ENCODE results near the gene SPATA3. TPM values are rescaled to one million over a fixed set of nuclear protein-coding genes. Genes with fewer than 3 reads are reported as not detected.

The SPATA3 gene
- total and polyA plus RNA-seq, 2 of the 13 experiments (the other 11 are each of a cell fraction or from before 2014, with no cell fraction given): not detected

GRCh38 chr2:231041061-231041689, 45.3 kb downstream of the SPATA3 start:
- ATAC-seq (no peak), FAIRE-seq (no peak), DNase-seq (ENCODE audit: low spot score) (no peak)
- Histone ChIP-seq H3K4me1 (ENCODE audit: insufficient read depth, low read length) (peaks cover 61% of the 10 kb centered on the region), H3K4me2 (ENCODE audit: low read depth, low read length) (no peak overlapping the region; the same call in 1 of the 2 replicates), H4K20me1 (ENCODE audit: insufficient read depth, low read length) (peaks cover 6% of the 10 kb centered on the region; the same call in 1 of the 2 replicates), H3K4me3 (replicated peaks in 1 of 3; ENCODE audit: insufficient read depth in 1 of 3, low read depth in 2 of 3, low read length in 3 of 3) (no peak overlapping the region), H3K36me3 (replicated peaks in 1 of 2; ENCODE audit: control insufficient read depth in 1 of 2, insufficient read depth in 2 of 2, low read length in 2 of 2) (peaks cover 12 to 27% of the 10 kb centered on the region in 2 experiments), H3K27ac (ENCODE audit: extremely low read length, insufficient read depth, low read length) (peak overlapping the region; percentile 62), H3K79me2 (ENCODE audit: insufficient read depth, low read length) (peaks cover 35% of the 10 kb centered on the region), H3K27me3 (ENCODE audit: control insufficient read depth in 1 of 2, insufficient read depth in 2 of 2, low read length in 2 of 2) (no peaks in the 10 kb centered on the region; a peak in 1 of 5 replicates), H3K9me3 (ENCODE audit: low read length) (no peaks in the 10 kb centered on the region), H2AFZ (ENCODE audit: low read length) (no peak overlapping the region), H3K9ac (ENCODE audit: insufficient read depth, low read depth, low read length) (no peak overlapping the region)
- intact Hi-C loops (cut with micrococcal nuclease; ENCODE audit: unreplicated experiment) (loop anchor here (10.0 kb wide), 1 partner anchor 664 kb away; the partner anchor contains the start of gene PTMA), in situ Hi-C loops (cut with HindIII; ENCODE audit: extremely low pct_ligation_motif_present, low pct_unique_long_range_greater_than_20kb) (no loop called here)
- POLR2A ChIA-PET: interaction anchor here (8.5 kb wide), 1 partner anchor 9 kb away, joined by 399 read pairs; no protein-coding TSS in a partner anchor
- no TSS peak for BruUV-seq (replicated peaks)
- WGBS (ENCODE audit: low lambda C conversion rate): 92% methylated on average over 8 of the region's 8 CpGs
- CTCF ChIA-PET (ENCODE audit: low intra/inter-chr PET ratio, low total read pairs): no interaction called here
- TF ChIP-seq, protein P1, sequence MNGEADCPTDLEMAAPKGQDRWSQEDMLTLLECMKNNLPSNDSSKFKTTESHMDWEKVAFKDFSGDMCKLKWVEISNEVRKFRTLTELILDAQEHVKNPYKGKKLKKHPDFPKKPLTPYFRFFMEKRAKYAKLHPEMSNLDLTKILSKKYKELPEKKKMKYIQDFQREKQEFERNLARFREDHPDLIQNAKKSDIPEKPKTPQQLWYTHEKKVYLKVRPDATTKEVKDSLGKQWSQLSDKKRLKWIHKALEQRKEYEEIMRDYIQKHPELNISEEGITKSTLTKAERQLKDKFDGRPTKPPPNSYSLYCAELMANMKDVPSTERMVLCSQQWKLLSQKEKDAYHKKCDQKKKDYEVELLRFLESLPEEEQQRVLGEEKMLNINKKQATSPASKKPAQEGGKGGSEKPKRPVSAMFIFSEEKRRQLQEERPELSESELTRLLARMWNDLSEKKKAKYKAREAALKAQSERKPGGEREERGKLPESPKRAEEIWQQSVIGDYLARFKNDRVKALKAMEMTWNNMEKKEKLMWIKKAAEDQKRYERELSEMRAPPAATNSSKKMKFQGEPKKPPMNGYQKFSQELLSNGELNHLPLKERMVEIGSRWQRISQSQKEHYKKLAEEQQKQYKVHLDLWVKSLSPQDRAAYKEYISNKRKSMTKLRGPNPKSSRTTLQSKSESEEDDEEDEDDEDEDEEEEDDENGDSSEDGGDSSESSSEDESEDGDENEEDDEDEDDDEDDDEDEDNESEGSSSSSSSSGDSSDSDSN (CRISPR knock-in tag; IDR thresholded peaks at IDR 0.05): no peak
- TF ChIP-seq ZNF251 (CRISPR knock-in tag; IDR thresholded peaks at IDR 0.05) (no peak), ZNF383 (CRISPR knock-in tag; IDR thresholded peaks at IDR 0.05; ENCODE audit: borderline replicate concordance) (no peak), SRF (IDR thresholded peaks at IDR 0.05; ENCODE audit: low read depth, low read length) (no peak), ZNF850 (CRISPR knock-in tag; conservative IDR thresholded peaks at IDR 0.05) (no peak), KIAA2018 (CRISPR knock-in tag; IDR thresholded peaks at IDR 0.05; ENCODE audit: borderline replicate concordance) (no peak), ATF7 (IDR thresholded peaks at IDR 0.05) (no peak), ATF7 (CRISPR knock-in tag; IDR thresholded peaks at IDR 0.05) (no peak)
- TF ChIP-seq, protein P2, sequence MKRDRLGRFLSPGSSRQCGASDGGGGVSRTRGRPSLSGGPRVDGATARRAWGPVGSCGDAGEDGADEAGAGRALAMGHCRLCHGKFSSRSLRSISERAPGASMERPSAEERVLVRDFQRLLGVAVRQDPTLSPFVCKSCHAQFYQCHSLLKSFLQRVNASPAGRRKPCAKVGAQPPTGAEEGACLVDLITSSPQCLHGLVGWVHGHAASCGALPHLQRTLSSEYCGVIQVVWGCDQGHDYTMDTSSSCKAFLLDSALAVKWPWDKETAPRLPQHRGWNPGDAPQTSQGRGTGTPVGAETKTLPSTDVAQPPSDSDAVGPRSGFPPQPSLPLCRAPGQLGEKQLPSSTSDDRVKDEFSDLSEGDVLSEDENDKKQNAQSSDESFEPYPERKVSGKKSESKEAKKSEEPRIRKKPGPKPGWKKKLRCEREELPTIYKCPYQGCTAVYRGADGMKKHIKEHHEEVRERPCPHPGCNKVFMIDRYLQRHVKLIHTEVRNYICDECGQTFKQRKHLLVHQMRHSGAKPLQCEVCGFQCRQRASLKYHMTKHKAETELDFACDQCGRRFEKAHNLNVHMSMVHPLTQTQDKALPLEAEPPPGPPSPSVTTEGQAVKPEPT (CRISPR knock-in tag; IDR thresholded peaks at IDR 0.05; ENCODE audit: low read depth): no peak
- TF ChIP-seq, protein P3, sequence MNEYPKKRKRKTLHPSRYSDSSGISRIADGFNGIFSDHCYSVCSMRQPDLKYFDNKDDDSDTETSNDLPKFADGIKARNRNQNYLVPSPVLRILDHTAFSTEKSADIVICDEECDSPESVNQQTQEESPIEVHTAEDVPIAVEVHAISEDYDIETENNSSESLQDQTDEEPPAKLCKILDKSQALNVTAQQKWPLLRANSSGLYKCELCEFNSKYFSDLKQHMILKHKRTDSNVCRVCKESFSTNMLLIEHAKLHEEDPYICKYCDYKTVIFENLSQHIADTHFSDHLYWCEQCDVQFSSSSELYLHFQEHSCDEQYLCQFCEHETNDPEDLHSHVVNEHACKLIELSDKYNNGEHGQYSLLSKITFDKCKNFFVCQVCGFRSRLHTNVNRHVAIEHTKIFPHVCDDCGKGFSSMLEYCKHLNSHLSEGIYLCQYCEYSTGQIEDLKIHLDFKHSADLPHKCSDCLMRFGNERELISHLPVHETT (CRISPR knock-in tag; conservative IDR thresholded peaks at IDR 0.05): no peak
